NCI-H146 treated with DMSO at 0.1 percent for 48 hours (cell line): ENCODE results near the gene TH.

ENCODE experiments used
- DNase-seq: peaks from one replicate; lab custom pipeline; 2025; ENCODE audit not compliant: unreplicated experiment; lab: John Stamatoyannopoulos, UW

The TH gene

GRCh38 chr11:2115308-2115707 lies 56.3 kb downstream of the TH start:
- DNase-seq, result no peak

GRCh38 chr11:2114430-2115241 lies 57.0 kb downstream of the TH start:
- no peak for DNase-seq
